IPS-18a (cell line): ENCODE measurements around the gene MIX23.
"Not testable (repeated sequence)": the region's sequence is repeated elsewhere in the genome, so short reads cannot be mapped to it uniquely, and the experiment has no call there.

Experiments
- H3K27ac ChIP-seq: one replicate; pipeline ENCODE4 v1.5.1; 2013; ENCODE audit warnings: low read length
- H3K27me3 ChIP-seq: one replicate; pipeline ENCODE4 v1.6.1; 2013; ENCODE audit warnings: mild to moderate bottlenecking, low read length; ENCODE audit not compliant: control insufficient read depth, insufficient read depth
- H3K36me3 ChIP-seq: one replicate; pipeline ENCODE4 v1.6.1; 2013; ENCODE audit warnings: low read depth, low read length; ENCODE audit not compliant: control insufficient read depth
- H3K4me1 ChIP-seq: one replicate; pipeline ENCODE4 v1.6.1; 2013; ENCODE audit warnings: low read depth, low read length; ENCODE audit not compliant: control insufficient read depth
- H3K4me3 ChIP-seq: one replicate; pipeline ENCODE4 v1.5.1; 2013; ENCODE audit warnings: low read length
- H3K9ac ChIP-seq: one replicate; pipeline ENCODE4 v1.6.1; 2013; ENCODE audit warnings: mild to moderate bottlenecking, low read length, moderate library complexity
- H3K9me3 ChIP-seq: one replicate; pipeline ENCODE4 v1.6.1; 2013; ENCODE audit warnings: low read depth, low read length; ENCODE audit not compliant: control insufficient read depth

The MIX23 gene

DNA sequence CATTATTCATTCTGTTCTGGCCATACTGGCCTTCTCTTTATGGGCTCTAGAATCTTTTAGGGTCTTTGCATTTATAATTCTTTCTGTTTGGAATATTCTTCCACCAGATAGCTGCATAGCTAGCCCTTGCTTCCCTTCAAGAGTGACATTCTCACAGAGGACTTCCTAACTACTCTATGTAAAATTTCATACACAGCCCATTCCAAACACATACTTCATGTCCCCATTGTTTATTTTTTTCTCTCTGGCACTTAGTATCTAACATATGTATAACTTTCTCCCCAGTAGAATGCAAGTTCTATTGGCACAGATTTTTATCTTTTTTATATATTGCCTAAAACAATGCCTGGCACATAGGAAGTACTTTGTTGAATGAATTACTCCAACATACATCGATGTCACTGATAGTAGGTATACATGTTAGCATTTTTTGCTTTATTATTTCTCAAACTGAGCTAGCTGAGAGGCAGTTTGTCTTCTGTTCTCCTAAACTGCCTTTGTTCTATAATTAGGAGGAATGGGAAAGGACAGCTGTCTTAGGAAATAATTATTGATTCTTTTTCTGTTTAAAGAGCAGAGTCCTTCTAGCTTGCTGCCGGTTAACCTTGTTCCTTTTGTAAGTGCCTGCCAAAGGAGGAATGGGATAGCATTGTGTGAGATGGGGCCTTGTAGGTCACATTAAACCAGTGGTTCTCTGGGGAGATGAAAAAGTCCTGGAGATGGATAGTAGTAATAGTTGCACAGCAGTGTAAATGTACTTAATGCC, 8.8 kb upstream of the MIX23 start:
- Histone ChIP-seq H3K27ac (no peak overlapping the region), H3K36me3 (no peaks in the 10 kb centered on the region), H3K9ac (no peak overlapping the region), H3K27me3 (no peaks in the 10 kb centered on the region), H3K4me1 (no peaks in the 10 kb centered on the region), H3K9me3 (no peaks in the 10 kb centered on the region), H3K4me3 (no peak overlapping the region)

DNA sequence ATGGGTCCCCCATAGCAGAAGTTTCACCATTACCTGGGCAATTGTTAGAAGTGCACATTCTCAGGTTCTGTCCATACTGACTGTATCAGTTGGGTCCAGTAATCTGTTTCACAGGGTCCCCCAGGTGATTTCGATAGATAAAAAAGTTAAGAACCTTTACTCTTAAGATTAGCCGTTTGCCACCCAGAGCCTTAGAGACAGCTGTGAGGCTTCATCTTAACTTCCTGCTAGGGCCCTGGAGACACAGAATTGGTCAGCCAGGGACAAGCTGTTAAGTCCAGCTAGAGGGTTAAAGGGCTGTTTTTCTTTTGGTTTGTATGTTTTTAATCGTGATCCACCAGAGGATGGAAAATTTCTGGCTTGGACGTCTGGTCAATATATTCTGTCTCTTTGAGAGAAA, 7.6 kb upstream of the MIX23 start:
- H3K9ac ChIP-seq: no peak overlapping the region
- no peaks in the 10 kb centered on the region for H3K4me1 ChIP-seq
- H3K4me3 ChIP-seq: no peak overlapping the region
- no peaks in the 10 kb centered on the region for H3K9me3 ChIP-seq
- H3K27me3 ChIP-seq: no peaks in the 10 kb centered on the region
- H3K36me3 ChIP-seq: no peaks in the 10 kb centered on the region
- H3K27ac ChIP-seq: no peak overlapping the region

DNA sequence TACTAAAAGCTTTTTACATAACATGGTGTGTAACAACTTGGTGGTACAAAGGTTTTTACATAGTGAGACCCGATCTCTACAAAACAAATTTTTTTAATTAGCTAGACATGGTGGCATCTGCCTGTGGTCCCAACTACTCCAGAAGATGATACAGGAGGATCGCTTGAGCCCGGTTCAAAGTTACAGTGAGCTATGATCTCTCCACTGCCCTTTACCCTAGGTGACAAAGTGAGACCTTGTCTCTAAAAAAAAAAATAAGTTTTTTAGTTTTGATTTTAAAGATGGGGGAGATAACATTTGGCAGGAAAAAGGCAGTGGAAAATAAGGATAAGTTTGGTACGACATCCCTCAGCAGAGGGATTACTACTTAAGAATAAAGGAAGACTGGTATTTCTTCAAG, 6.9 kb upstream of the MIX23 start:
- Histone ChIP-seq H3K4me3 (no peak overlapping the region), H3K4me1 (no peaks in the 10 kb centered on the region), H3K27ac (no peak overlapping the region), H3K36me3 (no peaks in the 10 kb centered on the region), H3K27me3 (no peaks in the 10 kb centered on the region), H3K9me3 (no peaks in the 10 kb centered on the region), H3K9ac (no peak overlapping the region)

DNA sequence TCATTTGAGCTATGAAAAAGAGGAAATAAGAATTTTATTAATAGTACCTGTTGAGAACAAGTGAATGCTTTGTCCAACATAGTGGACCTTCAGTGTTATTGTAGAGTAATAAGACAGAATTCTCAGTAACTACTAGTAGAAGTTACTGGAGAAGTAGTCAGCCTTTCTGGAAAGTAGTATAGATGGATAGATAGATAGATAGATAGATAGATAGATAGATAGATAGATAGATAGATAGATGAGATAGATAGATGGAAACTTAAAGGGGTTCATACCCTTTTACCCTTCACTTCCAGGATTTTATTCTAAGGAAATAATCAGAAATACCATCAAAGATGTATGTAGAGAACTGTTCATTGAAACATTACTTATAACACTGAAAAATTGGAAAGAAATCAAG, 6.2 kb upstream of the MIX23 start:
- Histone ChIP-seq H3K9me3 (no peaks in the 10 kb centered on the region), H3K36me3 (no peaks in the 10 kb centered on the region), H3K4me3 (no peak overlapping the region), H3K27me3 (no peaks in the 10 kb centered on the region), H3K9ac (no peak overlapping the region), H3K4me1 (no peaks in the 10 kb centered on the region), H3K27ac (no peak overlapping the region)

DNA sequence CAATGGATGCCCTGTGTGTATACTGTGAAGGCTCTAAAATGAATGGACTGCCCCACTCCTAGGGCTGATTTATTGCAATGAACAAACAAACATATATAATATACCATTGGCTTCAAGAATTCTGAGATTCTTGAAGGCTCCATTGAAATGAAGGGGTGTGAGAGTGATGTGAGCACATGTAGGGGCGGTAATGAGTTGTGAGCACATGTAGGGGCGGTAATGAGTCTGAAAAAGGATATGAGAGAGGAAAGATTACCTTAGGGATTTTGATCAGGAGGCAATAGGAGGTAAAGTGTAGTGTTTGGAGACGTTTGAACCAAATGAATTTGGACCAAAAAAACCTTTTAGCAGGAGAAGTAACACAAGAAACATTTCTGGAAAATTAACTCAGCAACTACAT, 4.7 kb upstream of the MIX23 start:
- H3K36me3 ChIP-seq: no peaks in the 10 kb centered on the region
- H3K9ac ChIP-seq: no peak overlapping the region
- H3K27ac ChIP-seq: no peak overlapping the region
- H3K9me3 ChIP-seq: no peaks in the 10 kb centered on the region
- no peaks in the 10 kb centered on the region for H3K27me3 ChIP-seq
- no peak overlapping the region for H3K4me3 ChIP-seq
- peaks cover 5% of the 10 kb centered on the region for H3K4me1 ChIP-seq

DNA sequence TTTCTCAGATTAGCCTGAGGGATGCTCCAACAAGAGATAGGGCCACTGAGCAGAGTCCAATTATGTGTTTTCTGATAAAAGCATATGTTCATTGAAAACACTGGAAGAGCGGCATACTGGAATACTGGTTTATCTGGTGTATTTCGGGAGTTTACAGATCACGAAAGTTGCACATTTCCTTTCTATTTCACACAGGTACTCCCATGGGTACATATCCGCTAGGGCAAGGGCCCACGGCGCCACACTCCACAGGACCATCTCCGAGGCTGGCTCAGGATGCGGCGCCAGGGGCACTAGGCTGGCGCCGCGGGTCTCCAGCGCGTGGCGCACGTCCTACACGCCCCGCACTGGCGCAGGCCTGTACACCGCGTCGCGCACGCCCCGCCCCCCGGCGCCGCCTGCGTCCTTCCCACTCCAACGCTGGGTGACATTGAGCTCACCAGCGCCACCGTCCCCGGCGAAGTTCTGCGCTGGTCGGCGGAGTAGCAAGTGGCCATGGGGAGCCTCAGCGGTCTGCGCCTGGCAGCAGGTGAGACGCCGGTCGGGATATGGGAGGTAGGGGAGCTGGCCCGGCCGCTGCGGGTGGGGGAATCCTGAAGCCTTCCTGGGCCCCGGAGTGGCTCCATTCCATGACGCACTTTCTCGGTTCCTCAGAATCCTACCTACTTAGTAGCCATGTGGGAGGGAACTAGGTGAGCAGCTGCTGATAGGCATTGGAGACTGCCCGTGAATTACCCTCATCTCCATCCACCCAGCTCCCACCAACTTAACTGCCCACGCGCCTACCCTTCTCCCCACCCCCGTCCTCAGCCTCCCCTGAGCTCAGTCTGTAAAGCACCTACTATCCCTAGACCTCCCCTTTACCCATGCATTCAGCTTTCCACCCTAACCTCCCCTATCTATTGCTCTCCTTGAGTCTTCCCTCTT, 1.0 kb upstream of the MIX23 start, which contains the start of gene FAM162A:
Gene FAM162A, plus strand, starts transcription at position 412 of the 927 bp plus-strand sequence. Its CDS starts 84 bp downstream, at position 496.
- peak within 1 kb of the TSS; percentile 98 for H3K4me3 ChIP-seq
- H3K4me1 ChIP-seq: peaks cover 8% of the 10 kb centered on the region
- no peaks in the 10 kb centered on the region for H3K36me3 ChIP-seq
- peak within 1 kb of the TSS; percentile 96 for H3K27ac ChIP-seq
- H3K9ac ChIP-seq: peak within 1 kb of the TSS; percentile 97
- H3K27me3 ChIP-seq: no peaks in the 10 kb centered on the region
- no peaks in the 10 kb centered on the region for H3K9me3 ChIP-seq

DNA sequence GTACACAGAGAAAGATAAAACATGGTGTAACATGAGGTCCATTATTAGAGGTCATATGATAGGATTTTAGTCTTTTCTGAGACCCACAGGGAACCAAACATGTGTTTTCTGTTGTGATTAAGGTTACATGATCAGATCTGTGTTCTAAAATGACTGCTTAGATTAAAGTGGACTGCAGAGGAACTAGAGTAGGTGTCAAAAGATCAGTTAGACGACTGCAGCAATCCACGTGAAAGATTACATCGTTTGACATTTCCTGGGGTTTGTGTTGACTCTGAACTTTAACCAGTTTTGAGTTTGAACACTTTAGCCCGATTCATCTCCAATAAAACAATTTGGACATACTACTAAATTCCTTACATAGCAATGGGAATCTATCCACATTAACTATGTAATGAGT, 5.1 kb downstream of the MIX23 start:
- peaks cover 10% of the 10 kb centered on the region for H3K36me3 ChIP-seq
- H3K9me3 ChIP-seq: no peaks in the 10 kb centered on the region
- H3K4me1 ChIP-seq: peaks cover 3% of the 10 kb centered on the region
- H3K4me3 ChIP-seq: no peak overlapping the region
- H3K9ac ChIP-seq: no peak overlapping the region
- H3K27me3 ChIP-seq: no peaks in the 10 kb centered on the region
- no peak overlapping the region for H3K27ac ChIP-seq

DNA sequence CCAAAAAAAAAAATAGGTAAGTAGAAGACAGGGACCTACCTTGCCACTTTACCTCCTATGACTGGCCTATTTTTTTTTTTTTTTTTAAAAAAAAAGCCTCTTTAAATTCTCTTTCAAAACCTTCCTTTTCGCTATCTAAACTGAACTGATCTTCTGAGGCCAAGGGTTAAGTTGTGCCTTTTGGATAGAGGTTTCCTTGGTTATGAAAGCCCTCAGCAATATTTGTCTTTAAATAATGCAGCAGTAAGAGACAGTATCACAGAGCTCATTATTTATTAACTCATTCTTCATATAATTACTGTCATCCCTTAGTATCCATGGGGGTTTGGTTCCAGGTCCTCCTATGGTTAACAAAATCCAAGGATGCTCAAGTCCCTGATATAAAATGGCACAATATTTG, 9.0 kb downstream of the MIX23 start:
- Histone ChIP-seq H3K36me3 (peaks cover 24% of the 10 kb centered on the region), H3K27ac (no peak overlapping the region), H3K9ac (no peak overlapping the region), H3K9me3 (no peaks in the 10 kb centered on the region), H3K27me3 (no peaks in the 10 kb centered on the region), H3K4me3 (no peak overlapping the region), H3K4me1 (no peaks in the 10 kb centered on the region)

DNA sequence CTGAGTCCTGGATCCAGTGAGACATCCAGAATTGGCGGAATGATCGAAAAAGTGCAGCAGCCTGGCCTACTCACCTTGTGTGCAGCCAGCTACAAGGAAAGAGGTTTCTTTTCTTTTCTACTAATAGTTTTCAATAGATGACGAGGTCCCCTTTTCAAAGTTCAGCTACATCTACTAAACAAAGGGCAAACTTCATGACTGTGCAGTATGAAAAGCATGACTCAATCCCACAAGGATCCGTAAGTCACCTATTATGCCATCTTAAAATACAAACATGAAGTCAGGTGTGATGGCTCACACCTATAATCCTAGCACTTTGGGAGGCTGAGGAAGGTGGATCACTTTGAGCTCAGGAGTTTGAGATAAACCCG, 16.7 kb downstream of the MIX23 start:
- Histone ChIP-seq H3K9me3 (no peaks in the 10 kb centered on the region), H3K36me3 (peaks cover 78% of the 10 kb centered on the region)

DNA sequence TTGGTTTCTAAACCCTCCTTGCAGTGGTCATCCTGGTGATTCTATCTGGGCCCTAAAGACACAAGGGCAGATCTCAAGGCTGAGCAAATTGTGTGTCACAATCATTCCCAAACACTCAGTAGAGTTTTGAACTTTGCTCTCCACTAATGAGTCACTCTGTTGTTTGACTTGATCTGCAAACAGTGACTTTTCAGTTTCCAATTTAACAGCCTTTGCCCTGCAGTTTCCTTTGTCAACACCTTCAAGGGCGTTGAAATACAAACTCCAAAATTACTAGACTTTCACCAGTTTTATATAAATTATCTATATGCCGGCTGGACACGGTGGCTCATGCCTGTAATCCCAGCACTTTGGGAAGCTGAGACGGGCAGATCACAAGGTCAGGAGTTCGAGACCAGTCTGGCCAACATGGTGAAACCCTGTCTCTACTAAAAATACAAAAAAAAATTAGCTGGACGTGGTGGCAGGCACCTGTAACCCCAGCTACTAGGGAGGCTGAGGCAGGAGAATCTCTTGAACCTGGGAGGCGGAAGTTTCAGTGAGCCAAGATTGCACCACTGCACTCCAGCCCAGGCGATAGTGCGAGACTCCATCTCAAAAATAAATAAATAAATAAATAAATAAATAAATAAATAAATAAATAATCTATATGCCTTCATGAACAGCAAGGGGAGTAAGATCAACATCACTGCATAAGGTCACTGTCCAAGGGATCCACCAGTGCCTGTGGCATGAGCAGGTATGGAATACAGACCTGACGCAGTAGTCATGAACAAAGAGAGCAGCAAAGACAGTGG, 17.3 kb downstream of the MIX23 start:
- not testable (repeated sequence) for H3K9me3 ChIP-seq, H3K27ac ChIP-seq, H3K9ac ChIP-seq, H3K4me3 ChIP-seq, H3K27me3 ChIP-seq, H3K4me1 ChIP-seq
- H3K36me3 ChIP-seq: peaks cover 81% of the 10 kb centered on the region

More for the DNA sequence above, 16.7 kb downstream of the MIX23 start:
- H3K9ac ChIP-seq: no peak overlapping the region
- no peak overlapping the region for H3K27ac ChIP-seq
- H3K4me3 ChIP-seq: no peak overlapping the region
- no peaks in the 10 kb centered on the region for H3K4me1 ChIP-seq
- no peaks in the 10 kb centered on the region for H3K27me3 ChIP-seq

DNA sequence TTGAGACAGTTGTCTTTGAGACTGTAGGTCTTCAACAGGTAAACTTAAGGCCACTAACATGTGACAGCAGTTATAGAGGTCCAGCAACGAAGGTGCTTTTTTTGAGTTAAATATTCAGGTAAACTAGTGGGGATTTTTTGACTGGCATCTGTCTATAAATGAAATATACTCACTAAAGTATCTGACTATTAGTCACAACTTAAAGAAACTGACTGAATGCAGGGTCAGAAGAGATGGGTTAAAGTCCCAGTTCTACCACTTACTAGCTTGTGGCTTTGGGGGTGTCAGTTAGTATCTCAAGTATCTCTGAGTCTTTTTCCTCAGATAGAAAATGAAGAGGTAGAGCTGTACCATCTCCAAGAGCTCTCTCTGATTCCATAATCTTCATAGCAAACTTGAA, 18.0 kb downstream of the MIX23 start:
- H3K36me3 ChIP-seq: peaks cover 75% of the 10 kb centered on the region
- no peaks in the 10 kb centered on the region for H3K4me1 ChIP-seq
- H3K9me3 ChIP-seq: no peaks in the 10 kb centered on the region
- no peak overlapping the region for H3K27ac ChIP-seq
- no peak overlapping the region for H3K4me3 ChIP-seq
- no peak overlapping the region for H3K9ac ChIP-seq
- H3K27me3 ChIP-seq: no peaks in the 10 kb centered on the region
